GM04504 (cell line): ENCODE results near the gene SAMD8.
"Not testable (repeated sequence)": the region's sequence is repeated elsewhere in the genome, so short reads cannot be mapped to it uniquely, and the experiment has no call there.

Source experiments
- DNase-seq: peaks from one replicate; pipeline ENCODE4 v3.0.0-alpha.2; 2012; ENCODE audit warnings: low read depth

Gene SAMD8

DNA sequence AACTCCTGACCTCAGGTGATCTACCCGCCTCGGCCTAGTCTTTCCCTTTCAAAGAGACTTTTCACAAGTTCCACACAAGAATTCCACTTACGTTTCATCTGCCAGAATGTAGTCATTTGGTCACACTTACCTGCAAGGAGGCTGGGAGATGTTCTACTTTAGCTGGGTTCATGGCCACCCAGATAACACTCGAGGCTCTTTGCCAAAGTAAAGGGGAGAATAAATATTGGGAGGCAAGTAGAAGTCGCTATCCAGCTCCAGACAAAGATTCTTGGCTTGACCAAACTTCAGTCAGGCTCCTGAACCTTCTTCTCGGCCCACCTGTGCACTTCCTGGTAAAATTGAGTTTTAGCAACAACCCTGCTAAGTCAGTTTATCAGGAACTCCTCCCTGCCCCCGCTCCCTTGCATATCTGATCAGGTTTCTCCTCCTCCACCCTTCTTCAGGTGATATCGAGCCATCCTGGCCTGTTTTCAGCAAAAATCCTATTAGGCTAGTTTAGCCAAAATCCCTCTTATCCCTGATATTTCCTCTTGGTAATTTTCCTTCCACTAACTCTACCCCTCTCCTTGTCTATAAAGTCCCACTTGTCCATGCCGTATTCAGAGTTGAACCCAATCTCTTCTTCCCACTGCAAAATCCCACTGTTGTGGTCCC is 25.1 kb upstream of the SAMD8 start:
- no peak for DNase-seq

DNA sequence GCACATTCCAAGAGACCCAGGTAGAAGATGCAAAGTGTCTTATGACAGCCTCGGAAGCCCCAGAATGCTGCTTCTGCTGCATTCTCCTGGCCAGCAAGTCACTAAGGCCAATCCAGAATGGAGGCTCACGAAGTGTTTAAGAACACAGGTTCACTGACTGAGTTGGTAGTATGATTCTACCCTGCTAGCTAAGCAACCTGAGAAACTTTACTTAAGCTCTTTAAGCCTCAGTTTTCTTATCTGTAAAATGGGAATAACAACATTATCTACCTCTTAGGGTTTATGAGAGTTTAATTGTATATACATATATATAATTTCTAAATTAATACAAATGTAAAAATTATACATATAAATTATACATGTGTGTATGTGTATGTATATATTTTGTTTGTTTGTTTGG is 22.8 kb upstream of the SAMD8 start:
- DNase-seq, result no peak

DNA sequence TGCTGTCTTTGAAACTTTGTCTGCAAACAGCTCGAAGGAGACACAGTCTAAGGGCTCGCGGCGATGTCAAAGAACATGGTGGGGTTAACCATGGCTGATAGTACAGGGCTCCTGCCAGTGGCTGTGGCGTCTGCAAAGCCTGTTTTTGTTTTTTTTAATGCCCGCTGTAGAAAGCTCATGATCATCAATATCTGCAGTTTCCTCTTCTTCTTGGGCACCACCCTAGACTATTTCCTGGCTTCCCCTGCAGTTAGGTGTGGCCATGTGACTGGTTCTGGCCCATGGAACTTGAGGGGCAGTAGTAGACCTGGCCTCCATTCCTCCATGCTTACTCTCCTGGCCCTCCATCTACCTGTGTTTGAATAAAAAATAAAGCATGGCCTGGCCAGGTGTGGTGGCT is 21.8 kb upstream of the SAMD8 start:
- DNase-seq, result no peak

DNA sequence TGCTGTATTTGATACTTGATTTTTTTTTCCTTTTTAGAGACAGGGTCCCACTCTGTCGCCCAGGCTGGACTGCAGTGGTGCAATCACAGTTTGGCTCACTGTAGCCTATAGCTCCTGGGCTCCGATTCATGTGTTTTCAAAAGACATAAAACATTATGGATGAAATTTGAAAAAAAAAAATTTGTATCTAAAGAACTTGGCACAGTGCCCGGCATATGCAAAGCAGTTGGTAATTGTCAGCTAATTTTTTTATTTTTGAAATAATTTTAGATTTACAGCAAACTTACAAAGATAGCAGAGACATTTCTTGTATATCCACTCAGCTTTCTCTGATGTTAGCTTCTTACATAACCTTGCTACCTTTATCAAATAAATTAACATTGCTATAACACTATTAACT is 20.3 kb upstream of the SAMD8 start:
- no peak for DNase-seq

- no peak for DNase-seq
These were observed 17.0 kb upstream of the SAMD8 start for GRCh38 chr10:75094465-75094864.

DNA sequence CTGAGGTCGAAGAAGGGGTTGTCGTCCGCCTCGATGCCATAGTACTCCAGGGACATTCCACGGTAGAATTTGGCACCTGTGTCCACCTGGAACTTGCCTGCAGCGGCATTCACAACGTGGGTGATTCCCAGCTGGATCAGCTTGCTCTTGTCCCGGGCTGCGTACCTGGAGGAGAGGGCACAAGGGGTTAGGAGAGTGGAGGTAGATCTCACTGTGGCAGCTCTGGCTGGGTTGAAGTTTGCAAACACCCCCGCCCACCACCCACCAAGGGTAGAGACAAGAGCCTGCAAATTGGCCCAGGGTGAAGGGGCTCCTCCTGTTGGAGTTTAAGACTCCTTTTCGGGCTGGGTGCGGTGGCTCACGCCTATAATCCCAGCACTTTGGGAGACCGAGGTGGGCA is 15.8 kb upstream of the SAMD8 start:
- DNase-seq, result no peak

DNA sequence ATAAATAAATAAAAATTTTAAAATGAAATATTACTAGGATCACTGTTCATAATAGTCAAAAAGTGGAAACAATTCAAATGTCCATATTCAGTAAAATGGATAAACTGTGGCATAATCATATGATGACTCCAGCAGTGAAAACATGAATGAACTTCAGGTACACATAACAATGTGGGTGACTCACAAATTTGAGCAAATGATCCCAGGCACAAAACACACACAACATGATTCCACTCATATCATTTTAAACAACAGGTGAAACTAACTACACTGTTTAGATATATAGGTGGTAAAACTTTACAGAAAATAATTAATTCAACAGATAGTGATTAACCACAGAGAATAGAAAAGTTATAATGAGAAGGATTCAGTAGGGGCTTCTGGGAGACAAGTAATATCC is 14.7 kb upstream of the SAMD8 start:
- DNase-seq, result no peak

DNA sequence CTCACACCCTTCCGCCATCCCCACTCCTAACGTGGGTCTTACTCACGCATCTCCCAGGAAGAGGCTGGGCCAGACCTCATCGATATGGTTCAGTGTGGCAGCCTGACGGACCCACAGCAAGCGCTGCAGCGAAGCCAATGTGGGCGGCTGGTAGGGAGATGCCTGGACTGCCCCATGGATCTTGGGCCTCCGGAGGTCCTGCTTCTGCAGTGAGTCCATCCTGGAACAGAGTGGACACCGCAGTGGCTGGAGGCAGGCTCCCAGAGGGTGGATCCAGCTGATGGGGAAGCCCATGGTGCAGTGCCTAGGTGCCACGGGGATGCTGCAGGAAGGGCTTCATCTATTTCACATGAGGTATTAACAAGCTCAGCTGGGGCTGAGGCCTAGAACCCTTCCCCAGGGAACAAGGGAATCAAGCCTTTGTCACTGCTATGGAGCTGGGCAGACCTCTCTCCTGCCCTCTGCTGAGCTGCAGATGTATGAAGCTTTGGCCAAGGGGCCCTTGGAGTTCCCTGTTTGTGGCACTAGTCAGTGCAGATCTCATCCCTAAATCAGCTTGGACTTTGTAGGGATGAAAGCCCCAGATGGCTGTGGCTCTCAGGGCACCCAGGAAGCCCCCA is 13.7 kb upstream of the SAMD8 start:
- DNase-seq, result peak; percentile 13

DNA sequence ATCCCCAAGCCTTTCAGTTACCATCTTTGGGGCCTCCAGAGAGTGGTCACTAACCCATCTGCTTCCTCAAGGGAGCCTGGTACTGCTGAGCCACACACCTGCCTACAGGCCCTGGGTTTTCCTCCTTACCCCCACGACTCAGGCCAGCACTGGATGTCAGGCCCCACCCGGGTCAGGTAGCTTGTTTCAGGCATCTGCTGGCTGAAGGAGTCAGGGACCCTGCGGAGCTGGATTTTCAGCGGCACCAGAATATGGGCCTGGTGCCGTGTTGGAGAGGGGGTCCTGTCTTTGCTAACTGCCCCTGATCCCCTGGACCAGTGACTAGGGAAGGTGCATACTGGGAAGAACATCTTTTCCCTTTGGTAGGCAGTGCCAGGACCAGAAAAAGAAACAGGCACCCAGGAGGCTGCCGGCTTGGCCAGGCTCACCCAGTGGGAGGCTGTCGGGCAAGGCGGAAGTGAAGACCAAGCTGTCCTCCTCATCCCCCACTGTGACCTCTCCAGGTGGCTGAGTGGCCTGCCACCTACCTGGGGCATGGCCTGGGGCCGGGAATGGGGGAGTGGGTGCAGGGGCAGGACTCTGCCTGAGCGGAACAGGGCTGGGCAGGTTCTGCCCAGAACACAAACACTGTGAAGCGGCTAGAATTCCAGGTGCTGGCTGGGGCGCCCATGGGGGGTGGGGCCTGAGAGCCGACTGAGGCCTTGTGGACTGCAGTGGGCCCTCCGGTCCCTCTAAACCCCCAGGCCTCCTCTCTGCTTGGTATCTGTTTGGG is 12.4 kb upstream of the SAMD8 start:
- no peak for DNase-seq

DNA sequence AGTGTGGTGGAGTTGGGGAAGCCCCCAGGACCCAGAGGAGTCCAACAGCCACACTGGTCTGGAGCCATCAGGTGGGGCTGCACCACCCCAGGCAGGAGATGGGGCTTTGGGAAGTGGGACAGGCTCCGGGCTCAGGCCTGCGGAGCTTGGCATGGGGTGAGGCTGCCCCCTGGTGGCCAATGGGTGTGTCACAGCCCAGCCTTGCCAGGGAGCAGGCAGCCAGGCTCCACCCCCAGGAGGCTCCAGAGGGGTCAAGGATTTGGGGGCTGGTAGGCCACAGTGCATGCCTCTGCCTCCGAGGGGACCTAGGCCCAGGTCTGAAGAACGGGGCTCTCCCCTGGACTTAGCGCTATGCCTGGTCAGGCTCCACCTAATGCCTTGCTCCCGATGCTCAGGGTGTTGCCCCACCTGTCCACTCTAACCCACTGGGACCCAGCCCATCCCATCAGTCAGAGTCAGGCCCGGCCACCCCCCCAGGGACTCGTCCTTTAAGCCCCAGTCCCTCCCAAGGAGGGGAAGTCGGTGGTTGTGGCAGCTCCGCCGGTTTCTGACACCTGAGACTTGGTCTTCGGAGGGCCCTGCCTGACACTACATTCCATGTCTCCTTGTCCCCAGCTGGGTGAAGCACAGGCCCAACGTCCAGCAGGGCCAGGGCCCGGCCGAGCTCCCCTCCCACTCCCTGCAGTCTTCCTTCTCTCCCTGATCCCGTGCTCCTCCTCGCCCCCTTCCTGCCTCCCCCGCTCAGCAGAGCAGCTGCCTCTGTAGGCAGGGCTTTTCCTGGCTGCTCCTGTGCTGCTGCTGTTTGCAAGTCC is 11.3 kb upstream of the SAMD8 start:
- peak; percentile 28 for DNase-seq

- DNase-seq, result no peak
These were observed 10.6 kb upstream of the SAMD8 start for GRCh38 chr10:75100764-75101291.

DNA sequence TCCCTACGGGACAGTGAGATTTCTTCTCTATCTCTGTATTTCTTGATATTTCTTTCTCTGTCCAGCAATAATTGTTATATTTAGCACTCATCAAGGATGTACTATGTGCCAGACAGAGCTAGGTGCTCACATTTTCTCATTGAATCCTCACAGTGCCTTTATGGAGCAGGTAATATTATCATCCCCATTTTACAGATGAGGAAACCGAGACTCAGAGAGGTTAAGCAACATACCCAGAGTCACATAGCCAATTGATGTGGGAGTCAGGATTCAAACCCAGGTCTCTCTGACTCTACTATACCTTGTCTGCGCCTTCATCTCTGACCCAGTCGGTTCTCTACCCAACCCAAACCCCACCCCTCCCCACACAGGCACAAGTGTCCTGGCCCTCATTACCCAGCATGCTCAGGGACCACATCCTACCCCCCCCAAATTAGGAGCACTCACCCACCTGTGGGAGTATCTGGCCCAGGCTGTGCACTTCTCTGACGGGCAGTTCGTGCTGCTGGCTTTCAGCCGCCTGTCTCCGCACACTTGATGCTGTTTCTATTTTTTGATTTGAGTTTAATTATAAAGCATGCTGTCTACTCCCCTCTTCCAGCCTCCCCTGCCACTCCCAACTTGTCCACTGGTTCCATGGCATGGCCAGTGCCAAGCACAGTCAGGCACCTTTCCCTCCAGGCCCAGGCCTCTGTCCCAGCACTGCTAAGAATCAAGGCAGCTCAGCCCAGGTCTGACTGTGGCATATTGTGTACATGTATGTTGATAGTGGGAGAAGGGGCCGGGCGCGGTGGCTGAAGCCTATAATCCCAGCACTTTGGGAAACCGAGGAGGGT is 9.8 kb upstream of the SAMD8 start:
- no peak for DNase-seq

DNA sequence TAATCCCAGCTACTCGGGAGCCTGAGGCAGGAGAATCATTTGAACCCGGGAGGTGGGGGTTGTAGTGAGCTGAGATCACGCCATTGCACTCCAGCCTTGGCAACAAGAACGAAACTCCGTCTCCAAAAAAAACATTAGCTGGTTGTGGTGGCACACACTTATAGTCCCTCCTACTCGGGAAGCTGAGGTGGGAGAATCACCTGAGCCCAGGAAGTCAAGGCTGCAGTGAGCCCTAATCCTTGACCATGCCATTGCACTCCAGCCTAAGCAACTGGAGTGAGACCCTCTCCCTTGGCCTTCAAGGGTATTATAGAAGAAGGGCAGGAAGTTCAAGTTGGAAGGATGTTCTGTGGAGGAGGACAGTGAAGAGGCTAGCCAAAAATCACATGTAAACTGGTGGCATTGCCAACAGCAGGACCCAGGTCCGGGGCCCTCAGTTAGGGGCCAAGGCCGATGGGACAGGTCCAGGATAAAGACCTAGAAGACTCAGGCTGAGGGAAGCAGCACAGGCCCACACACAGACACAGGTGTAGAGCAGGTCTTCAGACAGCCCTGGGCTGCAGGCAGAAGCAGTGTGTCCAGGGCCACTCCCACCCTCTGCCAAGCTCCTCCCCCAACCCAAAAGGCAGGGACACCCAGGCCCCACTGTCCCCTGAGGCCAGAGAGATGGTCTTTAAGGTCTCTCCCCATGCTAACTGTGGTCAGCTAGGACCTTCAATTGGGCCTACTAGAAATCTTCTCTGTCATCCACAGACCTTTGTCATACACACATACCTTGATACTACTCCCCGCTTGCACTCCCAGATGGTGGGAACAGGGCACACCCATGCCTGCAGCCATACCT is 8.4 kb upstream of the SAMD8 start:
- DNase-seq, result no peak

GRCh38 chr10:75103881-75104686 is 7.4 kb upstream of the SAMD8 start:
- DNase-seq, result no peak

DNA sequence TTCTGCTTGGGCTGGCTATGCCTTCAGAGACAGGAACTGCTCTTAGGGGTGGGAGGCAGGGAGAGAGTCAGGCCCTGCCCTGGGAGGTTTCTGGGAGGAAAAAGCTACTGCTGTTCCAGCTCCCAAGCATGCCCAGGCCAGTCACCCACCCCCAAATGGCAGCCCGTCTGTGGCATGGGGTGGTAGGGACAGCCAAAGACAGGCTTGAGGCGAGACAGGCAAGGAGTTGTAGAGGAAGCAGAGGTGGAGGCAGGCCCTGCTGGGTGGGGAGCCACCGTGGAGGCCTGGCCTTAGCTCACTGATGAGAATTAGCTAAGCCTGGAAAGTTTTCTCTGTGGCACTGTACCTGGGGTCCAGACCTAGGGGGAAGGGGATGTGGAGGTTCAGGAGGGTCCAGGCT is 6.6 kb upstream of the SAMD8 start:
- DNase-seq, result no peak

- DNase-seq, result no peak
These were observed 5.8 kb upstream of the SAMD8 start for GRCh38 chr10:75105576-75106197.

DNA sequence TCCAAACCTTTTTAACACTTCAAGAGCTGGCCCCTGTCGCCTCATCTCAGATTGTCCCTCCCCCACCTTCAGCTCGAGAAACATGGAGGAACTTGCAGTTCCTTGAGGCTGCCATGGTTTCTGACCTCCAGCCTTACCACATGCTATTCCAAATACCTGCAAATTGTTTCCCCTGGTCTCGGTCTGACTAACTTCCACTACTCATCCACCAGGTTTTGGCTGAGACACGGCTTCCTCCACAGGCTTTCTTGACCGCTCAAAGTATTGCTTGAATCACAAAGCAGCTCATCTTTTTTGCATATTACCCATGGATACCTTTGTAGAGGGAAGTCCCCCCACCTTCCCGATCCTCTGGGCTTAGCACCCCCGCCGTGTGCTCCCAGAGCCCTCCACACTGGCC is 5.2 kb upstream of the SAMD8 start:
- DNase-seq, result no peak

DNA sequence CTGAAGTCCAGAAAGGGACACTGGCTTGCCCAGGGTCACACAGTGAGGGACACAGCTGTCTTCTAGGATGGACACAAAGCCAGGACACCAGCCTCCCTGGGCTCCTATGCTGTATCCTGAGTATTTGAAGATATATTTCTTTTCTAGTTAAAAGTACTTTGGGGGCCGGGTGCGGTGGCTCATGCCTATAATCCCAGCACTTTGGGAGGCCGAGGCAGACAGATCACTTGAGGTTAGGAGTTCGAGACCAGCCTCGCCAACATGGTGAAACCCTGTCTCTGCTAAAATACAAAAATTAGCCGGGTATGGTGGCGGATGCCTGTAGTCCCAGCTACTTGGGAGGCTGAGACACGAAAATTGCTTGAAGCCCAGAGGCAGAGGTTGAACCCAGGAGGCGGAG is 4.6 kb upstream of the SAMD8 start:
- DNase-seq, result not testable (repeated sequence)
